GM12865 (cell line): ENCODE results near the gene SOX11.

Source experiments
- DNase-seq: peaks from one replicate; pipeline ENCODE4 v3.0.0; 2010; ENCODE audit warnings: low read depth
- H3K4me3 ChIP-seq: 2 replicates; pipeline ENCODE4 v1.5.1; 2011; ENCODE audit warnings: mild to moderate bottlenecking, low read depth, low read length, control low read depth
- TF ChIP-seq, protein P1 (sequence below): IDR thresholded peaks from 2 replicates; pipeline ENCODE4 v1.5.1; 2011; ENCODE audit warnings: low read length, control low read depth, low read depth, inconsistent platforms; ENCODE audit not compliant: insufficient read depth; ENCODE audit errors: missing control alignments

The SOX11 gene

DNA sequence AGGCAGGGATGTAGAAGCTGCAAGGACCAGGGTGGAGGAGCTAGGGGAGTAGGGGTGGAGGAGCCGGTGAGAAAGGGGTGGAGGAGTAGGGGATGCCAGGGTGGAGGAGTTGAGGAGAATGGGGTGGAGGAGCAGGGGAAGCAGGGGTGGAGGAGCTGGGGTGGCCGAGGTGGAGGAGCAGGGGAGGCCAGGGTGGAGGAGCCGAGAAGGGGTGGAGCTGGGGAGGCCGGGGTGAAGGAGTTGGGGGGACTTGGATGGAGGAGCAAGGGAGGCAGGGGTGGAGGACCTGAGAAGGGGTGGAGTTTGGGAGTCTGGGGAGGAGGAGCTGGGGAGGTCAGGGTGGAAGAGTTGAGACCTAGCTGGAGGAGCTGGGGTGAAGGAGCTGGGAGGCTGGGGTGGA lies 13.3 kb downstream of the SOX11 start:
- no peak for DNase-seq
- TF ChIP-seq, protein P1, sequence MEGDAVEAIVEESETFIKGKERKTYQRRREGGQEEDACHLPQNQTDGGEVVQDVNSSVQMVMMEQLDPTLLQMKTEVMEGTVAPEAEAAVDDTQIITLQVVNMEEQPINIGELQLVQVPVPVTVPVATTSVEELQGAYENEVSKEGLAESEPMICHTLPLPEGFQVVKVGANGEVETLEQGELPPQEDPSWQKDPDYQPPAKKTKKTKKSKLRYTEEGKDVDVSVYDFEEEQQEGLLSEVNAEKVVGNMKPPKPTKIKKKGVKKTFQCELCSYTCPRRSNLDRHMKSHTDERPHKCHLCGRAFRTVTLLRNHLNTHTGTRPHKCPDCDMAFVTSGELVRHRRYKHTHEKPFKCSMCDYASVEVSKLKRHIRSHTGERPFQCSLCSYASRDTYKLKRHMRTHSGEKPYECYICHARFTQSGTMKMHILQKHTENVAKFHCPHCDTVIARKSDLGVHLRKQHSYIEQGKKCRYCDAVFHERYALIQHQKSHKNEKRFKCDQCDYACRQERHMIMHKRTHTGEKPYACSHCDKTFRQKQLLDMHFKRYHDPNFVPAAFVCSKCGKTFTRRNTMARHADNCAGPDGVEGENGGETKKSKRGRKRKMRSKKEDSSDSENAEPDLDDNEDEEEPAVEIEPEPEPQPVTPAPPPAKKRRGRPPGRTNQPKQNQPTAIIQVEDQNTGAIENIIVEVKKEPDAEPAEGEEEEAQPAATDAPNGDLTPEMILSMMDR = no peak
- H3K4me3 ChIP-seq = no peak overlapping the region

DNA sequence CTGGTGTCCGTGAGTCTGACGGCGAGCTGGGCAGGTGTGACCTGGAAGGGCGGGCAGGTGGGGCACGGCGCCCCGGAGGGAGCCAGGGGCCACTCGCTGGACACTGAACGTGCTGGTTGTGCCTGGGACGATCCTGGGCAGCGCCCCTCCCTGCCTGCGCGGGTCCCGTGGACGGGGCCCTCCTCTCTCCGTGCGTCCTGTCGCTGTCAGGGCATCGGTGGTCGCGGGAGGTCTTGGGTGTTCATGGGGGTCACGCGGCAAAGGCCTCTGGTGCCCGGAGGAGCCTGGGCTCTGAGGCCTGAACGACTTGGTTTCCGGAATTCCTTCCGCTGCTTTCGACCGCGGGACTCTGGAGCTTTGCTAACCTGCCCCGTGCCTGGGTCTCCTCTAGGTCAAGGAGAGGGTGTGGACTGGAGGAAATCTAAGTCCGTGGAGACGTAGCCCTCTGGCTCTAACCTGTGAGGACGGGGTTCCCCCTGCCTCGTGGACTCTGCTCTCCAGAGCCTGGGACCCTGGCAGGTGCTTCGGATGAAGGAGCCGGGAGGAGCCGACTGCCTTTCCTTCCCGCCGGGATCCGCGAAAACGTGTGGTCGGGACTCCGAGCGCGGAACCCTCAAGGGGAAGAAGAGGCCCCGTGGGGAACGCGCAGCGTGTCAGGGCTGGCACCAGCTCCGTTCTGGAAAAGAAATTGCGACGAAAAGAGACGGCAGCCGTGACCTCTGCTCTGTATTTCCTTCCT lies 14.7 kb downstream of the SOX11 start:
- TF ChIP-seq, protein P1 = no peak
- H3K4me3 ChIP-seq = no peak overlapping the region
- DNase-seq = no peak

DNA sequence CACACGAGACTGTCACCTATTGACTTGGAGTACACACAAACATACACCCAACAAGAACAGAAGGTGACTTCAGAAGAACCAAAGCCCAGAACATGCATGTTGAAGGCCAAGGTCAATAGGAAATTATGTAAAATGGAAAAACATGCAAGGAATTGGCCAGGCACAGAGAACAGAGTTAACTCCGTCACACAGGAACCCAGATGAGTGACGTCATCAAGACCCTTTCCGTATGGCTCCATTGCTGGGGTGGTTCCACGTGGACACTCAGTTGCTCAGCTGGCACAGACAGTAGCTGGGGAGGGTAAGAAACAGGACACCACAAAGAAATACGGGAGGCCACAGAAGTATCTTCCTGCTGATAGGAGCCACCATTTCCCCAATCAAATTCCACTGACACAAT lies 18.4 kb downstream of the SOX11 start:
- no peak for DNase-seq
- TF ChIP-seq, protein P1 = no peak
- H3K4me3 ChIP-seq = no peak overlapping the region

DNA sequence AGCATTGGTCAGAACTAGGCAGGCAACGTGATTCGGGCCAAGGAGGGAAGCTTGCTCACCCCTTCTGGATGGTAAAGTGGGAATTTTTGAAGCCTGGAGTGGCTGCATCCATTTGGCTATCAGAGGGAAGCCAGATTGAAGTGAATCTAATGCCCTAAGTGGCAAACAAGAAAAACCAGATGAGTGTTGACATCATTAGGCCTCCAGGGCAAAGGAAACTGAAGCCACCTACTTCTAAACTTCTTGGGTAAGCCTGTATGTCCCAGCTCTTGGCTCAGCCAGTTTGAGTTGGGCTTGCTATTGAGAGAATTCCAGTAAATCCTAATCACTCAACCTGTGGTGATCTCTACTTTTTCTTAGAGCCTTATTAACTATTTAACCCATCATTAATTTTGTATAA lies 20.9 kb downstream of the SOX11 start:
- TF ChIP-seq, protein P1 = no peak
- DNase-seq = no peak
- H3K4me3 ChIP-seq = no peak overlapping the region

DNA sequence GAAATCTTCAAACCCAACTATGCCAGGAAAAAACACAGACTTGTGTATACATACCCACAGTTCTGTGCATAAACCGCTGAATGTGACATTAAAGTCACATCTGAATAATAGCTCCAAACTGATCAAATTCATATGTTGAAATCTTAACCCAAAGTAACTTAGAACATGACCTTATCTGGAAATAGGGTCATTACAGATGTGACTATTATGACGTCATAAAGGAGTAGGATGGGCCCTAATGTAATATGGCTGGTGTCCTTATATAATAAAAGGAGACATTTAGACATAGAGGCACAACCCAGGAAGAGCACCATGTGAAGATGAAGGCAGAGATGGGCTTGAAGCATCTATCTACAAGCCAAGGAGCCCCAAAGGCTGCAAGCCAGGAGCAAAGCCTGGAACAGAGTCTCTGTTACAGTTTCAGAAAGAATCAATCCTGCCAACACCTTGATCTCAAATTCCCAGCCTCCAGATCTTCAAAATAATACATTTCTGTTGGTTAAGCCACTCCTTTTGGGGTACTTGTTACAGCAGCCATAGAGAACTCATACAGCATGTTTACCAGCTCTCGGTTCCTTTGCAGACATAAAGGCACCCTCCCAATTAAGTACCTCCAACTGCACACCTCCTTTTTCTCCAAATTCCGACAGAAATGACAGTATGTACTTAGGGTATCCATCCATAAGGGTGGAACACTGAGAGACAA lies 27.6 kb downstream of the SOX11 start:
- H3K4me3 ChIP-seq = no peak overlapping the region
- no peak for DNase-seq
- TF ChIP-seq, protein P1 = no peak

DNA sequence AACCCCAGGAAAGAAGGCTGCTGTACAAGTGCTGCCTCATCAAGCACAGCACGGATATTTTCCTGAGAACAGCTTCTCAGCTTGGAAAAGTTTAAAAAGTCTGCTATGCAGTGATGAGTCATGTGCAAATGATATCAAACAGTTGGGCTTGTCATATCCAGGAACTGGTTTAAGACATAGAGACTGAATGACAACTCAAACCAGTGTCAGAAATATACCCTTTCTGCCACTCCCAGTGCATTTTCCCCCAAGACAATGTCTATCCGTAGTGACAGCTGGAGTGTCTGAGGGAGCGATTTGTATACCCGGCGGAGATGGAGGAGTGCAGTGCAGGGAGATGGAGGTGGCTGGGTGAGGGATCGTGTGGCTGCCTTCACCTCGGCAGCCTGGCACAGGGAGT lies 28.2 kb downstream of the SOX11 start:
- DNase-seq = no peak
- TF ChIP-seq, protein P1 = no peak
- no peak overlapping the region for H3K4me3 ChIP-seq
